GM12892 (cell line): ENCODE measurements around the gene CTSS.

Experiments
- POLR2AphosphoS5 ChIP-seq: IDR thresholded peaks from 2 replicates; pipeline ENCODE4 v1.6.1; 2011; ENCODE audit warnings: low read depth, low read length, control low read depth
- TAF1 ChIP-seq: IDR thresholded peaks from 2 replicates; pipeline ENCODE4 v1.6.1; 2011; ENCODE audit warnings: low read depth, mild to moderate bottlenecking, control low read depth, low read length, borderline replicate concordance

GRCh38 chr1:150753416-150753815, 12.2 kb downstream of the CTSS start:
- no peak for TF ChIP-seq POLR2AphosphoS5
- TF ChIP-seq TAF1 = no peak
